GM18861 (cell line): ENCODE data around the gene SERPINI1.

Experiments used
- ATAC-seq: cut with Tn5 transposase; IDR thresholded peaks from one replicate; pipeline ENCODE4 v1.9.1; 2021; ENCODE audit not compliant: unreplicated experiment

Gene SERPINI1

DNA sequence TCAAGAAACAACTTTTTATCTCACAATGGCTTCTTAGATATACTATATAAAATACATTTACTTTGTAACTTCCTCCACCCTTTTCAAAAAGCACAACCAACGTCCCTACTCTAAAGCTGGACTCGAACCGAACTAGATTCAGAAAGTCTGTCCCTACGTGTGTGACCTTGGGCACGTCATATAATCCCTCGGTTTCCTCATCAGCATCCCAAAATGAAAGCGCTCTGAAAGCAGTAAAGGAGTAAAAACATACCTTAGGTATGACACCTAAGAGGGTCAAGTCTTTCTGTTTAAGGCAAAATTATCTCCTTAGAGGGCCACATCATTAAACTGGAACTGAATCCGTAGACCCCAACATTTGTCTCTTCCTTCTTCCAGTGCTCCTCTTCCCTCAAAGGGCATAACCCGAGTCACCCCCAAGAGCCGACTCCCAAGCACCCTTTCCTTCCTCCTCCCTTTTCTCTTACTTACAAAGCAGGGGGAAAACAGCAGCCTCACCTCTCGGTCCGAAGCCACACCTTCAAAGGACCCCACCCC, 1.5 kb upstream of the SERPINI1 start:
- ATAC-seq, result no peak

DNA sequence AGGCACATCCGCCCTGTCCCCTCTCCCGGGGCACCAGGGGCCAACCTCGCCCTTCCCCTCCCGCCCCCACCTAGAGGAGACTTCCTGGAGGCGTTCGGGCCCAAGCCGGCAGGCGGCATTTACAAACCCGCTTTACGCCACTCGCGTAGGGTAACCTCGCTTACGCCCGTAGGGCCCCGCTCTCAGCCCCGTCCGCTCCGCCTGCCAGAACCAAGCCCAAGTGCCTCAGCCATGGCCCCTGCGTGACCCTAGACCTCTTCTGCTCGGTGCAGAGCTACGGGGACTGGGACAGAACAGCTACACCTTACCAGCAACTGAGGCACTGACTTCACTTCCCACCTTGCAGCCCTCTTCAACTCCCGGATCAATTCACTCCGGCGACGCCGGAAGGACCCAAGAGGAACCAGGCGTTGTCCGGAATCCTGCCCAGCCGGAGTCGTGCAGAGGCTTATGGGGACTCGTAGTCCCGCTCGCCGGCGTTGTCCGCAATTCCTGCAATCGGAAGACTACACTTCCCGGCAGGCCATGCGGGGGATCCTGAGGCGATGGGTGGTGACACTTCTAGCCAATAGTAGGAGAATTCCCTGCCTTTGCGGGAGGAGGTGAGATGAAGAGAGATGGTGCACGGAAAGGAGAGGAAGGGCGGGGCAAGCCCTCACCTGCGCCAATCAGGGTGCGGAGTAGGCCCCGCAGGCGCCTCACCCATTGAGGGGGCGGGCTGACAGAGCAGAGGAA, 856 bp upstream of the SERPINI1 start, which contains the start of gene PDCD10:
TSS of gene PDCD10 (minus strand) at position 395 of the 735 bp plus-strand sequence. CDS start 14,735 bp downstream, outside the sequence.
- peak; percentile 85 for ATAC-seq

DNA sequence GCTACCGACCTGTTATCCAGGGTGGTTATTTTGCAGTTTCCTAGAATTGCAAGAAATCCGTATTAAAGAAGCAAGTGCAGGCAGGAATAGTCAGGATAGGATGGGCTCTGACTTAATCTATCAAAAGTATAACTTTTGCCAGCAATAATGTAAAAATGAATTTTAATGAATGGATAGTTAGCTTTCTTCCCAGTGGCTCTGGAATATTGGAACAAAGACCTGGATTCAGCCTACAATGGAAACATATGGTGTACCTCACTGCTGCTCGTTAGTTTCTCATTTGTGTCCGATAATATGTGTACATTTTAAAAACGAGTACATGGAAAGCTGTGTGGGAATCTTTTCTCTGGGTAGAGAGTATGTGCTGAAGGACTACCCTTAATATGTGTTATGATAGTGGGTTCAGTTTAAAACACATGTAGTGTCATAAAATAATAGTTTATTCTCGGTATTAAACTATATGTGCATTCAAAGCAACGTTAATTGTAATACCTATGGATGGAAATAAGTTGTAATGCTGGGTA, 805 bp downstream of the SERPINI1 start:
- ATAC-seq, result no peak

DNA sequence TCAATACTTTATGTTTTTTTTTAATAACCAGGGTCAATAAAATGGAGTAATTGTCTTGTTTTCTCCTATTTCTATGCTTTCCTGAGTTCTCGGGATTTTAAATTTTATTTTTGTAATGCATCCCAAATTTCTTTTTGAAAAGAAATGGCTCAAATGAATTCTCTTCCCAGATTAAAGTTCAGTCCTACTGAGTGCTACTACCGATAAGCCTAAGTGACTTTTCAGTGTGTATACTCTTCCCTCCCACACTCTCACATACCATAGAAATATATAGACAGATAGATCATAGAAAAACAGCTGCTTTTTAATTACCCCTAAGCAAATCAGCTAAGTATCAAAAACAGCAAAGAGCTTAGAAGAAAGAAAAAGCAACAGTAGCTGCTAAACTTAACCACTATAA, 1.5 kb downstream of the SERPINI1 start:
- ATAC-seq, result no peak

DNA sequence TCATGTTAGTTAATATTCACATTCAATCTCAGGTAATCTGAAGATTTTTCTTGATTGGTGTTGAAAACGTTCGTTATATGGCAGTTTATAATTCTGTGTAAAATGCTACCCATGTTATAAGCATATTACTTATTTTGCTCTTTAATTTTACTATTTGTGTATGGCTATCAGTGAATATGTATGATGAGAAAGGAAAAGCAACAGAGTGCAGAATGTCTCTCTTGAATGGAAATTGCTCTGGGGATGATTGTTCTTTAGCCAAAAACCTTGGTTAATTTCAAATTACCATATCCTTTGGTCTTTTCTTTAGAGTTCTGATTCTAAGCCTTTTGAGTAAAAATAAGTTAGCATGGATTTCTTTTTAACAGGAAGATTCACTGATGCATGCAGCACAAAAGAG, 2.5 kb downstream of the SERPINI1 start:
- no peak for ATAC-seq

DNA sequence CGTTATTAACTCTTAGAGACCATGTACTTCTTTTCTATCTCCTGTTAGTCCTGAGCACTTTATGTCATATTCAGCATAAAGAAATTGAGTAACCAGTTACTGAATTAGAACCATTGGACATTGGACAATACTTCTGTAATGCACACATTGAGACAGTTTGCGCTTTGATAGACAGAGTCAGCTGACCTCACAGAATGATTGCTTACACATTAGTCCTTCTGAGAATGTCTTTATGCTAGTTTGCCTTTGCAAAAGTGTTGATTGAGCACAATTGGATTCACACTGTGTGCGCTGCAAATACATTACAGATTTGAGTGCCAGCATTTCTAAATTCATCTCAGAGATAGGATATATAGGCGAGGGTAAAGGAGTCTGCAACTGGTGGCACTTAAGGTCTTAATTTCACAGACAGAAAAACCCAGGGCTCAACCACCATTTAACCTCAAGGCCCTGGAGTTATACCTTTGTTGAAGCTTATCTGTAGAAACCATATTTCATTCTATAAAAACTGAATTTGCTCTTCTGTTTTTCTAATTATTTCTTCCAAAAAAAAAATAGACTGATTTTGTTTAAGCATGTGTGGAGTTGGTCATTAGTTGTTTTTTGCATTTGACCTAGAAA, 3.8 kb downstream of the SERPINI1 start:
- no peak for ATAC-seq

DNA sequence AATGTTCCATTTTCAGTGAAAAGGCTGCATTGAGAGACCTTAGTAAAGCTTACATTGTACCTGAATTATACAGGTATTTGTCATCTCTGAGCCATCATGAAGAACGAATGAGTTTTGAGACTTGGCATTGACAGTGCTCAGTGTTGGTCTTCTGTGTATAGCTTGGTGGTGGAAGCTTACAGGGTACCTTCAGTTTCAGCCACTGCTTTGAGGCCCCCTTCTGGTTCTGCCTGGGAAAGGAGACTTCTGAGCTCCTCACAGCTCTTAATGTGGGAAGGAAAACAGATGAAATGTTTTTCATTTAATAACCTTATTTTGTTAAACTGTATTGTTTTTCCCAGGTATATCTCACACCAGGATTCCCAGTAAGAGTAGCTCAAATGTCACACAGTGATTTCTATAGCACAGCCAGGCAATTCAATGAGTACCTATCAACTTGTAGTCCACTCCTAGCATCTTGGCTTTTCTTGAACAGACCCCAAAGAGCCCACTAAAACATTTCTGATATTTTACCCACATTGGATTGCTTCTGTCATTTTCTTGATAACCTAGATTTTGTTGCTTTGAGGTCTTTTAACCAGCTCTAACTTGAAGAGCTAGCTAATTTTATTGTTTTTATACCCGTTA, 5.6 kb downstream of the SERPINI1 start:
- peak; percentile 93 for ATAC-seq

DNA sequence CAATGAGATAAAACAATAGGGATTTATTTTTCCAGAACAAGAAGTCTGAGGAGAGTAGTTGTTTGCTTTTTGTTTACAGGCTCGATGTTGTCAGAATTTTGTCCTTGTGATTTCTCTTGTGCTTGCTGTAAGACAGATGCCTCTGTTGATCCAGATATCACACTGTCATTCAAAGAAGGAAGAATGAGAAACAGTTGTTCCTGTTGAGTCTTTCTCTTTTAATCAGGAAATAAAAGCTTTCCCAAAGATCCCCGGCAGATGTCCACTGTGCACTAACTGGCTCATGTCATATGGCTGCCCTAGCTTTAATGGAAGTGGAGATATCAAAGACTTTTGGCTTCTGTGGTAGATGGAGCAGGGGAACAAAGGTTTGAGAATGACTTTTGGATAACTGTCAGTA, 6.8 kb downstream of the SERPINI1 start:
- ATAC-seq, result no peak

DNA sequence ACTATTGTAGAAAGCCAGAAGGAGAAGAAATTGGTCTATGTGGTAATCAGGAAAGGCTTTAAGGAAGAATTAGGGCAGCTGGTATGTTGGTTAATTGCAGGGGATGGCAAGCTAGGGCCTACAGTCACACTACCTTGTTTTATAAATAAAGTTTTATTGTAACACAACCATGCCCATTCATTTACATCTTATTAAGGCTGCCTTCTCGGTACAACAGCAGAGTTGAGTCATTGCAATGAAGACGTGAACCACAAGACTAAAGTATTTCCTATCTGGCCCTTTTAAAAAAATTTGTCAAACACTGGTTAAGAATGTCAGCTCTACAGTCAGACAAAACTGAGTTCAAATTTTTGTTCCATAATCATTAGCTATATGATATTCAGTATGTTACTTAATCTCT, 8.3 kb downstream of the SERPINI1 start:
- no peak for ATAC-seq

DNA sequence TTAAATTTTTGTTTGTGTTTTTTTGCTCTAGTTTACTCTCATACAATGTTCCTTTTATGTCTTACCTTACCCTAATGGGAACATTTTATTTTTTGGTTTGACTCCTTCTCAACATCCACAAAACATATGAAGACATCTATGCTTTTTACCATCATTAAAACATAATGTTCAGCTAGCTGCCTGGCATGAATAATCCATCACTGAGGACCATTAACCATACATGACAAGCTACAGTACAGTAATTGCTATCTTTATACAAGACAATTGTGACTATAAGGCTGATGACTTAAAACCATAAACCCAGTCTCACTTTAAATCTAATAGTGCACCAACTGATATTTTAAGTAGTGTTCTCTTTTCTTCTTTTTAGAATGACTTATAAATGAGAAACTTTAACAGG, 13.7 kb downstream of the SERPINI1 start:
- no peak for ATAC-seq

DNA sequence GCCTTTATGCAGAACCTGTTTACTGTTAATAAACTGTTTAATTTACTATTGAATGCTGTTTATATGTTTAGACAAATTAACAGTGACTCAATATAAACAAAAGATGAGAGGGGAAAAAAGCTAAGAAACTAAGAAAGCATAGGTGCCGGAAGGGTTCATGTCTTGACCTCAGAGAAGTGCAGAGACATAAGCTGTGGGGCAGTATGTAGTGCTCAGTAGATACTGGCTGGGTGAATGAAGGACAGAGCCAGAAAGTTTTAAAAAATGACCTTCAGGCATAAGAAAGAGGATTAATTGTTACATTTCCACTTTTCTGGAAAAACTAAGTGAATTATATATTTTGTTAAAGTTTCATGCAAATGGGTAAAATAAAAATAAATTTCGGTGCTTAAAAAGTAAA, 14.2 kb downstream of the SERPINI1 start:
- ATAC-seq, result no peak

DNA sequence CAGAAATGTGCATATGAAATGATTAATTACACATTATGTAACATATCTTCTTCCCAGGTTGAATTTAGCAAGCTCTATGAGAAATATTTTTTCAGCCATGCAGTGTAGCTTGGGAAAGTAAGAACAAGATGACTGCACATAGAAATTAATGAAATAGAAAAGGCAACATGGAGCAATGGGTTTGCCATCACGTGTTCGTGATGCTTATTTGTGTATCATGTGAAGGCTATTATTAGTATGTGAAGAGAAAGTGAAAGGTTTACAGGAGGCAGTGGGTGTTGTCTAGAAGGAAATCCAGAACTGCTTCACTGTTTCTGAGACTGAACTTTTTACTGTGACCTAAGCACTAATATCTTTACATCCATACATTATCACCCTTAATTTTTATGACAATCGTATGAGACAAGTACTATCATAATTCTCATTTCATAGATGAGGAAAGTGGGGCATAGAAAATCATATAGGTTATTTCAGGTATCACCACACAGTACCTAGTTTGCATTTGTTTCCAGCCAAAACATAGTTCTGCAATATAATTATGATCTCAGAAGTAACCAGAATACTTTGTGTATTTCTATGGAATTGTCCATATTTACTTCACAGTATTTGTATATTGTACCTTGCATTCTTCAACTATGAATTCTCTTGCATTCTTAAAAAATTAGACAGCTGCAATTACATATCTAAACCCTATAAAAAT, 14.9 kb downstream of the SERPINI1 start:
- ATAC-seq, result peak; percentile 99

DNA sequence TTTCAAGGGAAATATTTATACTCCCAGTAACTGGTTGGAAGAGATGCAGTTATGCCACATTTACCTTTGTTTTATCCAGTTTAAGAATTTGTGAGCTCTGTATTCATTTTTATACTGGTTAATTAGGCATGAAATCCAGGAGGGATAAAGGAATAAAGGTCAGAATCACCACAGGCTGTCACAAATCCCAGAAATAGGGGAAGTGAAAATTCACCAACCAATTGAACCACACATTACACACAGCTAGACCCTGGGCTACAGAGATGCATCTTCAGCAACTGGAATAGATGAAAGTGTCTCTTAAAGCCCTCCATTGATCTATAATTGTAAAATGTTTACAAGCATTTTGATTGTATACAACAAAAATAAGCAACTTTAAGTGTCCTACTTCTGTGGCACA, 18.5 kb downstream of the SERPINI1 start:
- no peak for ATAC-seq

DNA sequence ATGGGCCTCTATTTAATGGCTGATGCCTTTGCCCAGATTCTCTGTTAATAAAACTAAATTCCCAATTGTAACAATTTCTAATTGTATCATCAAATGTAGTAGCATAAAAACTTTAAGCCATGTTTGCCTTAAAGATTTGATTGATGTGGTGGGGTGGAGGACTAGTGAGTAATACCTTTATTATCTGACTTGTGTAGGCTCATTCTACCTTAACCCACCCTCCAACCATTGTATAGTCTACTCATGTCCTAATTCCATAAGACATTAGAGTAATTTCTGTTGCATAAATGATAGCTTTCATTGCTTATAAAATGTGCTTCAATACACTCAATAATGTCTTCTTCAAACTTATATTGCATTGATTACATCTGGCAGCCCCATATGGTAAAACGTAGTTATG, 25.8 kb downstream of the SERPINI1 start:
- no peak for ATAC-seq

DNA sequence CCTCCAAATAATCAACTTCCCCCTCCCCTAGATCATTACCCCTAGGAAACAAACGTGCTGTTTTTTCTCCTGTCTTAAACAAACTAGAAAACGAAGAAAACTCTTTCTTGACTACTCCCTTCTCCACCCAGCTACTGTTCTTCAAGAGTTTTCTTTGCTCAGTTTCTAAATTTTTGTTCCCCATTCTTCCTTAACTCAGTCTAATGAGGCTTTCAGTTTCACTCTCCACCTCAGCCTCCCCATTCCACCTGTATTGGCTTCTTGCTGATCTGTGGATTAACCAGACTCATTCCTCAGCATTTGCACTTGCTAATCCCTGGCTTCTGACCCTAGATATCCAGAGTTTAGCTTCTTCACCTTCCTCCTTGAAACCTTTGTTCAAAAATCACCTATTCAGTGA, 26.8 kb downstream of the SERPINI1 start:
- no peak for ATAC-seq

DNA sequence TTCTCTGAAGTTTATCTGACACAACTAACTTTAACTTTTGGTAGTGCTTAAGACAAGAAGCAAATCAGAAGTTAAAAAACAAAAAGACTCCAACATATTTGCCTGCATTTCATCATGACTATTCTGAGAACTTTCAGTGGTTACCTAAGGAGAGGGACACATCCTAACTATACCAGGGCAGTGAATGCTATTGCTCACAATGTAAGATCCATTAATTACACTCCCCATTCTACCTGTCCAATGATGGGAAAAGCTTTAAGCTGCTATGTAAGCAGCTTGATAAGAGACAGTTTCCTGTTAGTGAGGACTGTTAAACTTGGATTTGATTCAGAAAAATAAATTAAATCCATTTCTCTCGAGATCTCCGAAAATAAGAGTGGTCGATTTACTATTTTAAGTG, 37.5 kb downstream of the SERPINI1 start:
- ATAC-seq, result peak; percentile 21

DNA sequence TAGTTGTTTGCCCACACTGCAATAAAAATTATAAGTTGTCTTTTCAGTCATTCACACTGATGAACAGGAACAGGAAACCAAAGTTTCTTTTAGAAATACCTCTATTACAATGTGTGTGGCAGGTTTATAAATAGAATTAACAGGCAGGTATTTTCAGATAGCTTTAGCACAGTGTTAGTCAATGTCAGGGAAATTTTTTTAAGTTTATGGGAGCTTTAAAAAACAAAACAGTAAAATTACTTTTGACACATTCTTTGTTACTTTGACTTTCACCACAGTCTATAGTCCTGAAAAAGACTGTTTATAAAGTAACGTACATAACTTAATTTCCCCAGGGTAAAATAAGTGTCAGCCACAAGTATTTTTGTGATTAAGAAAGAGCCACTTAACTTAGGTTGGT, 38.1 kb downstream of the SERPINI1 start:
- ATAC-seq, result peak; percentile 91

DNA sequence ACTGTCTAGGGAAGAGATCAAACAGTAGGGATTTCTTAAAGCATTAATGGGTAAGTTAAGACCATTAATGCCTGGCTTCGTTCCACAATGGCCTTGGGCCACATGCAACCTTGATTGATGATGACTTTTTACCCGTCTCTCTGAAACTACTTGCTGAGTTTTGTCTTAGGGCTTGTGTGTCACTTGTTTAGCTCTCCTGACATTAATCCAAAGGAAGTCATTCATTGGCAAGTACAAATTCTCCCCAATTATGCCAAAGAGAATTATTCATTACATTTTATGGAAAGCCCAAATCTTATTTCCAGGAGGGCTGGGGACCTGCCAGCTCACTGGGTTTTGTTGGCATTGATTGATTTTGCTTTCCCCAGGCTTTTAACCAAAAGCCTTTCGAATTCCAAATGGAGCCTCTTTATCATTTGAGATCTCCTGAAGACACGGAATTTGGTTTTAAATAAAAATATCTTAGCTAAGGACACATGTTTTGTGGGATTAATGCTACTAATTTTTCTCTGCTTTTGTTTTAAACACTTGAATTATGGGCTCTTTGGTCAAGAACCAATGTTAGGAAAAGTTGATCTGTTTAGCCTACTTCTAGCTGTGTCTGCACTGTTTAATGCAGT, 40.7 kb downstream of the SERPINI1 start:
- ATAC-seq, result no peak

DNA sequence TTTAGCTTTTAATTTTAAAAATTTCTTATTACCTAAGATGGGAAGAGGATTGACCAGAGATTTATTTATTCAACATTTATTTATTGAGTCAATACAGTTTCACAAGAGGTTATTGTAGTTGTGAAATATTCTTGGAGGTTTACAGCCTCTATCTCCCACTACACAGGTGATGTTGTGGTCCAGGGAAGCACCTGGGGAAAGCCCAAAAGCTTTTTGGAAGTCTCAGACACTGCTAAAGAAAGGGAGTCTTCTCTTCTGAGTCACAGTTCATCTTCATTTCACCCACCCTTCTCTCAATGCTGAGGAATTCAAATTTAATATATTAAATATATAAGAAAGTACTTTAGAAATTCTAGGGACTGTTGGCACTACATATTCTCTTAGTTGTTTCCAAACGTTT, 41.8 kb downstream of the SERPINI1 start:
- ATAC-seq, result no peak

DNA sequence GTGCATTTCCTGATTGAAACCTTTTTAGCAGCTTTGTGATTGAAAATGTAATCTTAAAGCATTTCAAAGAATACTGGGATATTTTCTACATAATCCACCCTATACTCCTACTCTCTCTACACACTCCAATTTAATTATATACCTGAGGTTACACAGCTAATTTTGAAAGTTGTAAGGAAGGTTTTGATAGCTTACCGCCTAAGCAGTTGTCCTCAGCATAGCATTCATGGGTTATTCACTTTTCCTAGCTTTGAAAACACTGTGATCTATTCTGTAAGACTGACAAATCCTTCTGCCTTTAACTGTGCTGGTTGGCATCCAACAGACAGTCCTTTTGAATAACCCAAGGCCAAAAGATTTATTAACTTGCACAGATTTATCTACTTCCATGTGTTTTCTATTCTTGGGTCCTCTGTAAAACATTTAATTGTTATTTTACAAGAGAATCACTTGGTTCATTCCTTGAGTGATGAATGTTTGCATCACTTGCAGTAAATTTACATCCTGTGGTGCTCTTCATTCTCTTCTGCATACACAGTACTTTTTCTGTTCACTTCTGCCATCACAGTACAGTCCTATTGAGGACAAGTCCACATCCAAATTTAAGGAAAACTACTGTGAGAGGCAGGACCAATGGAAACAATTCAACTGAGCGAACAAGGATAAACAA, 44.8 kb downstream of the SERPINI1 start:
- ATAC-seq, result no peak
